Stimulated activated CD8-positive, alpha-beta memory T cell treated with anti-CD3 and anti-CD28 coated beads, Interleukin-2, amount 100 ng/mL, for 1 hour (primary cell): ENCODE measurements around the gene KCNK1.

Source experiments
- DNase-seq, 2 donors: peaks; one replicate each; pipeline ENCODE4 v3.0.0-alpha.2; 2020; ENCODE audit warnings: low read depth in 2 of 2

Gene KCNK1

DNA sequence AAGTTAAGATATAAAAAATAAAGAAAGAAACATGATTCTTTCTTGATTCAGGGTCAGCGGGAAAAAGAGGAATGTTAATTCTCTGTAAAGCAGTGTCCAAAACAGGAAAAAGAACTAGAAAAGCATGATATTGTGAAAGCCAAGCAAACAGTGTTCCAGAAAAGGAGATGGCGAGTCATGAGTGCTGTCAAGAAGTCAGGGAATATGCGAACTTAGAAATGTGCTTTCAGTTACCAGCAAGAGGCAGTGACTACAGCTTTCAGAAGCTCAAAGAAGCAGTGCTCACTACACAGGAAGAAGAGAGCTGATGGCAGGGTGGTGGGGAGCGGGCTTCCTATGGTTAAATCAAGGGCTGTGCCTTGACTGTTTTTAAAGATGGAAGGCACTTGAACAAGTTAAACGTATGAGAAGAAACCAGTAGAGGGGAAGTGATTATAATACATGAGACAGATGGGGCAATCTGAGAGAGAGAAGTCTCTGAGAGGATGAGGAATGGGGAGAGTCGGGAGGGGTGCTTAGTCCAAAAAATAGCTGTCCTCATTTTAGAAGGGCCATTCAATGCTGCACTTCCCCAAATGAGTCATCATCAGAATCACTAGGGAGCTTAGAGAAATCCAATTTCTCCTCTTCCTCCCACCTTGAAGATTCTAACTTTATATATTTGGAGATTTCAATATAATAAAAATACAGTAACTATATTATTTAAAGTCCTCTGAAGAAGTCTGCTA lies 90.4 kb downstream of the KCNK1 start:
- DNase-seq: no peak

DNA sequence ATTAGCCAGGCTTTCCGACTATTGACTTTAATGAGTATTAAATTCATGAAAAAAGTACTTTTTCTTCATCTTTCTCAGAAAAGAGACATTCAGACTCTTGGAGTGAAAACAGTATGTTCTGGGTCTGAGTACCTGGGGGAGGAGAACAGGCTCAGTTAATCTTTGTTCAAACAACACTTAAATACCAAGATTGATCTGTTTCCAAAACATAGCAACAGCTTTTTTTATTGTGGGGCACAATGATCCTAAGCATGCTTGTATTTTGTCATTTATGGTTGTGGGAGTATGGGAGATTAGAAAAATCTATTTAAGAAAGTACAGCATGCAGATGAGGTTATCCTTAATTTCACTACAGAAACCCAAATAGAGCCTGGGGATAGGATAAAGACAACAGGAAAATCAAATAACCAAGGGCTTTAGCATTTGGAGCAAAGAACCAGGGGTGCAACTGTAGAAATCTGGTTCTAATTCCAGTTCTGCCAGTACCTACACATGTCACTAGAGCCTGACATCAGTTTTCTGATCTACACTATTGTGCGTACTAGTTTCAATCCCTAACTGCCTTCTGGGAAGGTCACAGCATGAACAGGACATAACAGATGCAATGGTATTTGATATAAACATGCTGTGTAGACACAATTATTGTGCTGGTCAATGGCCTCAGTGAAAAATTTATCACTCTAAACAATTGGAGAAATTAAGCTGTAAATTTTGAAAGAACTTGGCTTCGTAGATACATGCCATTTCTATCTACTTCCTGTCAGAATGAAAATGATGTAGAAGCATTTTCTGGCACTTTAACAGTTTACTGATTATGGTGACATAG lies 91.2 kb downstream of the KCNK1 start:
- DNase-seq: no peak

DNA sequence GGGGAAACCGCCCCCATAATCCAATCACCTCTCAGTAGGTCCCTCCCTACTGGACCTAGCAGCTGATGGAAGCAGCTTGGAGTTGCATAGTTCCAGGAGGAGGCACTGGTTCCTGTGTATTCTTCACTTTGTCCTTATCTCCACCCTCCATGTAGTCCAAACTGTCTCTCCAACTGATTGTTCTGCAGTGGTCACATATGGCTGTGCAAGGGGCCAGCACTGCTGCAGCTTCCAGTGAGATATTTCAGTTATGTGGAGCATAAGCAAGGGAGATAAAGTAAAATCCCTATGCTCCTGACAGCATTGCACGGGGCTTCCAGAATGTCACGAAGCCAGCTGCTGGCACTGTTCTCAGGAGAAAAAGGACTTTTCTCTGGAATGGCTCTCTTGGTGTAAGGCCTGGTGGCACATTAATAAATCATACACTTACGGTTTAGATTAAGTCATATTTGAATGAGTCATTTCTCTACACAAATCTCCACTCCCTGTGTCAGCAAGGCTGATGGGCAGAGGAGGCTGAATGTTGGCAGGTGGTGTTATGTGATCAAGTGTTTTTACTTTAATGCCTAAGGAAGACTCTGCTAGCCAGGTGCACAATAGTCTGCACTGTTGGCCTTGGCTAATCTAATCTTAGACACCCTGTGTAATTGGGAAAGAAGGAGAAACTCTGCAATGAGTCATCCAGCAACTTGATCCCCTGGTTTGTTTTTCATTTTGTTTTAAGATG lies 93.4 kb downstream of the KCNK1 start:
- DNase-seq: no peak

- no peak for DNase-seq
Measured at GRCh38 chr1:233707880-233708815, 94.2 kb downstream of the KCNK1 start.

DNA sequence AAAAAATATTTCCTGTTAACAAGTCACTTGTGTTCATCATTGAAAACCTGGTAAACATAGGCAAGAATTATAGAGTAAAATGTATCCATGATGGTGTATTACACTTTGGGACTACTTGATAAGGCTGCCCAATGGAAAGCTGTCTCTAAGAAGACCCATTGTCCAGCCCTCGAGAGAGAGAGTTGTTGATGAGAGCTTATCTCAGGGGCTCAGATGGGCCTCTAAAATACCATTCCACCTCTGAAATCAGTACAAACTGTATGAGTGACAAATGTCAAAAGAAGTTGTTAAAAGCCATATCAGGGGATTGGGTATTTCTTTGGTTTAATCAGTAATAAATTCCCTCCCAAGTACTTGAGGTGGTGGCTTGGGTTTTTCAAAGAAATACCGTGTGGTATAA lies 96.1 kb downstream of the KCNK1 start:
- no peak for DNase-seq

GRCh38 chr1:233710507-233710906 lies 96.6 kb downstream of the KCNK1 start:
- no peak for DNase-seq

DNA sequence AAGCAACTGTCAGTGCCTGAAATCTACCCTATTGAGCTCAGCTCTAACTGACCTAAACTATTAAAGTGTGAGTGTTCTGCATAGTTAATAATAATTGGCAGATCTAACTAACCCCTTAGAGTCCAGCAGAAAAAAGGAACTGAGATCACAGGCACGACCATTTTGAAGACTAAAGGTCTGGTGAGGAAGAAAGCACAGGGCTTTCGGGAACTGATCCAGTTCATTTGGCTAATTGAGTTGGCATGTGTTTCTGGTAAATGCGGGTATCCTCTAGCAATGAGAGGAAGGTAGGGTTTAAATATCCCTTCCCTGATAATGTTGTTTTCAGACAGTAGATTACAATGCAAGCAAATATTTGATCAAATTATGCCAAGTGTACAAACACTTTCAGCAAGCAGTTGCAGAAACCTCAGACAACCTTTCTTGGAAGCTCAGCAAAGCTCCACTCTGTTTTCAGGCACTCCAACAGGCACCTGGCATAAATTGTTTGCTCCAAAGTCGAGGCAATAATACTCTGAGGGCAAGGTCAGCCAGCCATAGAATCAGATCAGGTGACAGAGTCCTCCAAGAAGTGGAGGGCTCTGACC lies 100.8 kb downstream of the KCNK1 start:
- DNase-seq: no peak

GRCh38 chr1:233718057-233718456 lies 104.2 kb downstream of the KCNK1 start:
- DNase-seq: no peak

GRCh38 chr1:233719655-233720341 lies 105.9 kb downstream of the KCNK1 start:
- DNase-seq: no peak

- DNase-seq: no peak
Measured at GRCh38 chr1:233721004-233721595, 107.2 kb downstream of the KCNK1 start.
